NT2/D1 (cell line): ENCODE data around the gene IGSF9.

Experiments used
- SUZ12 ChIP-seq: IDR thresholded peaks from 2 replicates; pipeline ENCODE4 v1.6.1; 2011; ENCODE audit not compliant: insufficient read length, insufficient read depth; ENCODE audit errors: extremely low read depth
- YY1 ChIP-seq: IDR thresholded peaks from 2 replicates; pipeline ENCODE4 v1.6.1; 2011; ENCODE audit not compliant: insufficient read length, insufficient read depth
- ZNF274 ChIP-seq: IDR thresholded peaks from 2 replicates; pipeline ENCODE4 v1.6.1; 2011; ENCODE audit warnings: mild to moderate bottlenecking, low read depth, low read length

GRCh38 chr1:159980786-159981185, 35.4 kb upstream of the IGSF9 start:
- TF ChIP-seq ZNF274, result no peak
- TF ChIP-seq YY1, result no peak
- no peak for TF ChIP-seq SUZ12
